Body of pancreas (tissue), 4 donors: Measurements from ENCODE around the gene NEK11.
"Not testable (repeated sequence)": the region's sequence is repeated elsewhere in the genome, so short reads cannot be mapped to it uniquely, and the experiment has no call there.

Experiments
- CTCF ChIP-seq, 7 experiments: fragments of 450-650 bp in 4 of 7; fragments of 200-600 bp in 3 of 7; sonication (generic) in 3 of 7; IDR thresholded peaks; one replicate each; pipeline ENCODE4 v1.5.1; 2016 to 2019; ENCODE audit warnings: antibody characterized with exemption in 7 of 7
- POLR2A ChIP-seq, 3 donors: fragments of 450-650 bp; IDR thresholded peaks; one replicate each; pipeline ENCODE4 v1.6.1; 2016; ENCODE audit warnings: antibody characterized with exemption in 3 of 3, mild to moderate bottlenecking in 2 of 3

- TF ChIP-seq CTCF, POLR2A (IDR thresholded peaks at IDR 0.05): not testable (repeated sequence)
These were observed 15.8 kb downstream of the NEK11 start for GRCh38 chr3:131042271-131042985.
